SK-N-SH (cell line): Measurements from ENCODE around the gene SHMT2. TPM values are rescaled to one million over a fixed set of nuclear protein-coding genes. Genes with fewer than 3 reads are reported as not detected.

ENCODE experiments used
- CTCF ChIA-PET: fragments of 300-600, 350-600 bp; formaldehyde crosslinking; extraction: SDS; loops from one replicate; lab custom pipeline; 2021; lab: Yijun Ruan, JAX
- POLR2A ChIA-PET: fragments of 350-600 bp; sonication (Branson Sonifier 250); formaldehyde crosslinking; extraction: SDS; loops from one replicate; lab custom pipeline; 2020; ENCODE audit warnings: antibody characterized with exemption, inconsistent platforms; lab: Yijun Ruan, JAX
- DNase-seq: peaks from one replicate; pipeline ENCODE4 v3.0.0; 2012
- H2AFZ ChIP-seq: fragments of 200-600 bp; sonication (generic); 2 replicates; pipeline ENCODE4 v1.8.1; 2016; ENCODE audit warnings: antibody characterized with exemption, mild to moderate bottlenecking, low read depth
- H3F3A ChIP-seq: fragments of 200-600 bp; sonication (generic); replicated peaks from 2 replicates; pipeline ENCODE3; 2016; ENCODE audit warnings: antibody characterized with exemption, mild to moderate bottlenecking; ENCODE audit not compliant: insufficient read depth
- H3K27ac ChIP-seq, 2 experiments: fragments of 200-500 bp in 1 of 2; fragments of 200-600 bp in 1 of 2; sonication (Bioruptor generic) in 1 of 2; sonication (generic), shearing (Covaris generic) in 1 of 2; 2 replicates each; pipeline versions ENCODE4 v1.5.1 to v1.6.1; 2014 to 2016; ENCODE audit warnings: low read depth in 2 of 2, inconsistent platforms in 1 of 2, low read length in 1 of 2, mild to moderate bottlenecking in 1 of 2, mixed read lengths in 1 of 2
- H3K27me3 ChIP-seq: fragments of 200-600 bp; sonication (generic), shearing (Covaris generic); 2 replicates; pipeline ENCODE4 v1.6.1; 2016; ENCODE audit warnings: mixed run types; ENCODE audit not compliant: insufficient read depth
- H3K36me3 ChIP-seq, 2 experiments: fragments of 200-500 bp in 1 of 2; fragments of 200-600 bp in 1 of 2; sonication (Bioruptor generic) in 1 of 2; sonication (generic) in 1 of 2; replicated peaks in 1 of 2; 2 replicates each; pipeline versions ENCODE3 to v1.5.1; 2014 to 2016; ENCODE audit warnings: low read length in 1 of 2, mild to moderate bottlenecking in 1 of 2; ENCODE audit not compliant: insufficient read depth in 2 of 2, control insufficient read depth in 1 of 2
- H3K4me1 ChIP-seq, 2 experiments: fragments of 200-500 bp in 1 of 2; fragments of 200-600 bp in 1 of 2; sonication (Bioruptor generic) in 1 of 2; sonication (generic), shearing (Covaris generic) in 1 of 2; 2 replicates each; pipeline versions ENCODE4 v1.5.1 to v1.6.1; 2014 to 2016; ENCODE audit warnings: low read depth in 1 of 2, low read length in 1 of 2, mixed run types in 1 of 2; ENCODE audit not compliant: insufficient read depth in 2 of 2, control insufficient read depth in 1 of 2
- H3K4me2 ChIP-seq: fragments of 200-600 bp; sonication (generic), shearing (Covaris generic); 2 replicates; pipeline ENCODE4 v1.6.1; 2017; ENCODE audit warnings: mixed run types
- H3K4me3 ChIP-seq, 2 experiments: fragments of 200-500 bp in 1 of 2; fragments of 200-600 bp in 1 of 2; sonication (Bioruptor generic) in 1 of 2; sonication (generic), shearing (Covaris generic) in 1 of 2; 2 replicates each; pipeline versions ENCODE4 v1.5.1 to v1.8.1; 2014 to 2016; ENCODE audit warnings: low read depth in 2 of 2, inconsistent platforms in 1 of 2, low read length in 1 of 2, mild to moderate bottlenecking in 1 of 2, mixed read lengths in 1 of 2, moderate library complexity in 1 of 2
- H3K79me2 ChIP-seq: fragments of 200-600 bp; sonication (generic); 2 replicates; pipeline ENCODE4 v1.8.1; 2017; ENCODE audit warnings: mild to moderate bottlenecking; ENCODE audit not compliant: insufficient read depth
- H3K9ac ChIP-seq: fragments of 200-600 bp; sonication (generic); 2 replicates; pipeline ENCODE4 v1.6.1; 2017; ENCODE audit warnings: mixed run types
- H3K9me2 ChIP-seq: fragments of 200-600 bp; sonication (generic); 2 replicates; pipeline ENCODE4 v1.6.1; 2017; ENCODE audit warnings: mixed run types
- H3K9me3 ChIP-seq: fragments of 200-600 bp; sonication (generic); 2 replicates; pipeline ENCODE4 v1.6.1; 2017; ENCODE audit warnings: mixed run types, mild to moderate bottlenecking, moderate library complexity
- H4K20me1 ChIP-seq: fragments of 200-600 bp; sonication (generic); 2 replicates; pipeline ENCODE4 v1.6.1; 2017; ENCODE audit warnings: mild to moderate bottlenecking, mixed run types; ENCODE audit not compliant: insufficient read depth
- EP300 ChIP-seq, 2 experiments: IDR thresholded peaks; 2 replicates each; pipeline versions ENCODE4 v1.4.0 to v1.6.1; 2012; ENCODE audit warnings: borderline replicate concordance in 1 of 2, low read depth in 1 of 2, low read length in 1 of 2
- FOXM1 ChIP-seq: IDR thresholded peaks from 2 replicates; pipeline ENCODE4 v1.4.0; 2012; ENCODE audit warnings: low read depth, mild to moderate bottlenecking
- GABPA ChIP-seq: IDR thresholded peaks from 2 replicates; pipeline ENCODE4 v1.4.0; 2012; ENCODE audit warnings: low read depth, mild to moderate bottlenecking
- GATA2 ChIP-seq: sonication (generic); formaldehyde crosslinking; IDR thresholded peaks from 2 replicates; pipeline ENCODE4 v1.5.0; 2020; ENCODE audit warnings: mild to moderate bottlenecking, missing genetic modification reagents
- JUND ChIP-seq: IDR thresholded peaks from 2 replicates; pipeline ENCODE4 v1.4.0; 2012
- MEF2A ChIP-seq: IDR thresholded peaks from 2 replicates; pipeline ENCODE4 v1.4.0; 2012; ENCODE audit warnings: low read depth, borderline replicate concordance
- MXI1 ChIP-seq: IDR thresholded peaks from 2 replicates; pipeline ENCODE4 v1.6.1; 2012; ENCODE audit warnings: mild to moderate bottlenecking, low read depth, low read length, improper control_type of control experiment
- NFIC ChIP-seq: IDR thresholded peaks from 2 replicates; pipeline ENCODE4 v1.4.0; 2012; ENCODE audit warnings: borderline replicate concordance
- NRF1 ChIP-seq: IDR thresholded peaks from 2 replicates; pipeline ENCODE4 v1.6.1; 2012; ENCODE audit warnings: low read depth, mild to moderate bottlenecking, low read length
- PBX3 ChIP-seq: IDR thresholded peaks from 2 replicates; pipeline ENCODE4; 2012
- POLR2AphosphoS5 ChIP-seq: IDR thresholded peaks from 2 replicates; pipeline ENCODE4 v1.6.1; 2012; ENCODE audit warnings: low read depth, low read length
- RAD21 ChIP-seq: IDR thresholded peaks from 2 replicates; pipeline ENCODE4 v1.6.1; 2012; ENCODE audit warnings: mild to moderate bottlenecking, low read length
- RCOR1 ChIP-seq: fragments of 150-350 bp; IDR thresholded peaks from 2 replicates; pipeline ENCODE4 v1.6.1; 2017; ENCODE audit warnings: antibody characterized with exemption, low read length
- REST ChIP-seq: IDR thresholded peaks from 2 replicates; pipeline ENCODE4 v1.6.1; 2012; ENCODE audit warnings: mild to moderate bottlenecking, low read depth, low read length, moderate library complexity
- RFX5 ChIP-seq: IDR thresholded peaks from 2 replicates; pipeline ENCODE4 v1.6.1; 2012; ENCODE audit warnings: mild to moderate bottlenecking, improper control_type of control experiment, low read length
- RXRA ChIP-seq: IDR thresholded peaks from 2 replicates; pipeline ENCODE4 v1.4.0; 2012; ENCODE audit warnings: low read depth, mild to moderate bottlenecking, borderline replicate concordance
- SIN3A ChIP-seq: IDR thresholded peaks from 2 replicates; pipeline ENCODE4 v1.6.1; 2012; ENCODE audit warnings: low read depth, mild to moderate bottlenecking, low read length, moderate library complexity, borderline replicate concordance
- SMC3 ChIP-seq: IDR thresholded peaks from 2 replicates; pipeline ENCODE4 v1.6.1; 2012; ENCODE audit warnings: low read depth, low read length, improper control_type of control experiment
- TAF1 ChIP-seq: IDR thresholded peaks from 2 replicates; pipeline ENCODE4 v1.6.1; 2012; ENCODE audit warnings: low read depth, mild to moderate bottlenecking, low read length, moderate library complexity, borderline replicate concordance
- TCF12 ChIP-seq: IDR thresholded peaks from 2 replicates; pipeline ENCODE4 v1.4.0; 2012
- TEAD4 ChIP-seq: IDR thresholded peaks from 2 replicates; pipeline ENCODE4 v1.4.0; 2012; ENCODE audit warnings: mild to moderate bottlenecking, borderline replicate concordance; ENCODE audit not compliant: insufficient read depth
- USF1 ChIP-seq: IDR thresholded peaks from 2 replicates; pipeline ENCODE4 v1.4.0; 2012; ENCODE audit warnings: low read depth, borderline replicate concordance
- USF2 ChIP-seq: fragments of 150-350 bp; IDR thresholded peaks from 2 replicates; pipeline ENCODE4 v1.6.1; 2017; ENCODE audit warnings: antibody characterized with exemption, low read length, low read depth, borderline replicate concordance
- YY1 ChIP-seq: IDR thresholded peaks from 2 replicates; pipeline ENCODE4 v1.4.0; 2012; ENCODE audit warnings: low read depth, mild to moderate bottlenecking
- ZBTB33 ChIP-seq: IDR thresholded peaks from 2 replicates; pipeline ENCODE4 v1.4.0; 2012; ENCODE audit warnings: low read depth, borderline replicate concordance
- WGBS: methylation state at CpG from one replicate; pipeline ENCODE4 v1.1.6; 2017; ENCODE audit warnings: low lambda C conversion rate; 5-methylcytosine and 5-hydroxymethylcytosine counted together
- polyA plus RNA-seq, 3 experiments: library from polyadenylated mRNA; depleted of rRNA; stranded (reverse); fragments of >200 nt; gene quantifications; 2 replicates each; pipeline ENCODE4 v1.2.3, GENCODE V29; 2012

Gene SHMT2
- polyA plus RNA-seq (2012; rRNA removed): 181 and 204 TPM in 2 replicates
- 86.1 and 133 TPM in 2 replicates for polyA plus RNA-seq (2012; cell fraction: cytosol; rRNA removed)
- polyA plus RNA-seq (2012; cell fraction: nucleus; rRNA removed): 206 and 207 TPM in 2 replicates

GRCh38 chr12:57229634-57230380 lies at the start of gene SHMT2:
Gene SHMT2, plus strand, starts transcription at chr12:57229711. Its CDS starts 68 bp downstream, at chr12:57229779.
- Histone ChIP-seq H2AFZ (peak within 1 kb of the TSS; percentile 91), H3F3A (no peaks in the 10 kb centered on the region), H3K9ac (peak within 1 kb of the TSS; percentile 96), H3K36me3 (peaks cover 22 to 34% of the 10 kb centered on the region in 2 experiments), H3K9me2 (no peaks in the 10 kb centered on the region), H3K79me2 (peaks cover 28% of the 10 kb centered on the region), H4K20me1 (no peaks in the 10 kb centered on the region), H3K9me3 (no peaks in the 10 kb centered on the region), H3K4me3 (peak within 1 kb of the TSS; percentile 88 to 94), H3K4me1 (peaks cover 0 to 24% of the 10 kb centered on the region in 2 experiments; a peak in 1 of 4 replicates), H3K4me2 (peak within 1 kb of the TSS; percentile 98), H3K27ac (peak within 1 kb of the TSS; percentile 75 to 87), H3K27me3 (no peaks in the 10 kb centered on the region)
- DNase-seq: peak; percentile 98
- POLR2A ChIA-PET: interaction anchor here (0.6 to 2.6 kb wide), 6 partner anchors 10 to 290 kb away, joined by 3 to 43 read pairs (median 3); no protein-coding TSS in a partner anchor
- under 1% methylated on average over 28 of the region's 42 CpGs for WGBS
- CTCF ChIA-PET: interaction anchor here (0.7 to 31.5 kb wide), 9 partner anchors 11 to 233 kb away, joined by 3 to 937 read pairs (median 5); partner anchors contain the start of gene NXPH4
- TF ChIP-seq TAF1 (peak; percentile 42; the same call in 1 of the 2 replicates), MEF2A (no peak), MXI1 (peak; percentile 93), NFIC (no peak), POLR2AphosphoS5 (0 out of 2 replicates have a peak, but pooled peaks have one; percentile 44), NRF1 (peak; percentile 95), FOXM1 (no peak), JUND (no peak), USF2 (no peak), EP300 (IDR thresholded peaks at IDR 0.05; ENCODE audit: borderline replicate concordance in 1 of 2, low read depth in 1 of 2, low read length in 1 of 2) (no peak), ZBTB33 (no peak), RCOR1 (no peak), RFX5 (no peak), SIN3A (peak; percentile 58; the same call in 1 of the 2 replicates), PBX3 (no peak), GABPA (no peak), RXRA (no peak), TCF12 (no peak), RAD21 (no peak), TEAD4 (no peak), REST (no peak), USF1 (peak; percentile 60; the same call in 1 of the 2 replicates), GATA2 (CRISPR knock-in tag) (no peak), SMC3 (no peak), YY1 (no peak)
